Measurements from ENCODE around the gene KLHL14.

The KLHL14 gene

DNA sequence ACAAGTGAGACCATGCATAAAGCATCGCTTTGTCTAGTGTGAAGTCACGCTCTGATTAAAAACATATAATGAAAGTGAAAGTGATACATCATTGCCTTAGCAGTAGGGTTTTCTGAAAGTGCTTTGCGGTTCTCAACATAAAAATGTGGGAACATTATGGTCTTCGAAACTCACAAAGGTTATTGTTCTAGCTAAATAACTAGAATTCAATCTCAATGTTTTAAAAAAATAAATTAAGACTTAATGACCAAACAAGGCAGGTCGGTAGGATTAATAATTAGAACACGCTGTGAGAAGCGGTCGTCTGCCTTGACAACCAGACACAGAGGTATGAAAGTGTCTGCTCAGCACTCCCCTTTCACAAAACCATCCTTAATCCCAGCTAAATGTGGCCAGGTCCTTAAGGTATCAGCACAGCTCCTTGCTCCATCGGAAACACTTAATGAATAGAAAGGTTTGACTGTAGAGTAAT lies 42.2 kb downstream of the KLHL14 start:
- H3K4me3 ChIP-seq (replicated peaks; ENCODE audit: low read depth, low read length) = 0 out of 2 replicates have a peak overlapping the region, but pooled peaks have one; percentile 1
- TF ChIP-seq, protein P1, sequence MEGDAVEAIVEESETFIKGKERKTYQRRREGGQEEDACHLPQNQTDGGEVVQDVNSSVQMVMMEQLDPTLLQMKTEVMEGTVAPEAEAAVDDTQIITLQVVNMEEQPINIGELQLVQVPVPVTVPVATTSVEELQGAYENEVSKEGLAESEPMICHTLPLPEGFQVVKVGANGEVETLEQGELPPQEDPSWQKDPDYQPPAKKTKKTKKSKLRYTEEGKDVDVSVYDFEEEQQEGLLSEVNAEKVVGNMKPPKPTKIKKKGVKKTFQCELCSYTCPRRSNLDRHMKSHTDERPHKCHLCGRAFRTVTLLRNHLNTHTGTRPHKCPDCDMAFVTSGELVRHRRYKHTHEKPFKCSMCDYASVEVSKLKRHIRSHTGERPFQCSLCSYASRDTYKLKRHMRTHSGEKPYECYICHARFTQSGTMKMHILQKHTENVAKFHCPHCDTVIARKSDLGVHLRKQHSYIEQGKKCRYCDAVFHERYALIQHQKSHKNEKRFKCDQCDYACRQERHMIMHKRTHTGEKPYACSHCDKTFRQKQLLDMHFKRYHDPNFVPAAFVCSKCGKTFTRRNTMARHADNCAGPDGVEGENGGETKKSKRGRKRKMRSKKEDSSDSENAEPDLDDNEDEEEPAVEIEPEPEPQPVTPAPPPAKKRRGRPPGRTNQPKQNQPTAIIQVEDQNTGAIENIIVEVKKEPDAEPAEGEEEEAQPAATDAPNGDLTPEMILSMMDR (IDR thresholded peaks at IDR 0.05; ENCODE audit: low read depth, low read length, missing control alignments) = no peak
- no peak for DNase-seq (ENCODE audit: extremely low read depth, low read depth)

GRCh38 chr18:32730068-32730467 lies 42.8 kb downstream of the KLHL14 start:
- DNase-seq (ENCODE audit: extremely low read depth, low read depth) = no peak
- no peak overlapping the region for H3K4me3 ChIP-seq (replicated peaks; ENCODE audit: low read depth, low read length)

GRCh38 chr18:32724071-32724749 lies 48.6 kb downstream of the KLHL14 start:
- TF ChIP-seq, protein P1 (IDR thresholded peaks at IDR 0.05; ENCODE audit: low read depth, low read length, missing control alignments) = no peak
- no peak overlapping the region for H3K4me3 ChIP-seq (replicated peaks; ENCODE audit: low read depth, low read length)
- DNase-seq (ENCODE audit: extremely low read depth, low read depth) = no peak

More at GRCh38 chr18:32730068-32730467, 42.8 kb downstream of the KLHL14 start:
- TF ChIP-seq, protein P1 (IDR thresholded peaks at IDR 0.05; ENCODE audit: low read depth, low read length, missing control alignments) = no peak

GRCh38 chr18:32722279-32722678 lies 50.5 kb downstream of the KLHL14 start:
- DNase-seq (ENCODE audit: extremely low read depth, low read depth) = no peak
- no peak overlapping the region for H3K4me3 ChIP-seq (replicated peaks; ENCODE audit: low read depth, low read length)
- TF ChIP-seq, protein P1 (IDR thresholded peaks at IDR 0.05; ENCODE audit: low read depth, low read length, missing control alignments) = no peak

- no peak overlapping the region for H3K4me3 ChIP-seq (replicated peaks; ENCODE audit: low read depth, low read length)
- TF ChIP-seq, protein P1 (IDR thresholded peaks at IDR 0.05; ENCODE audit: low read depth, low read length, missing control alignments) = no peak
Observed at GRCh38 chr18:32717126-32717525, 55.7 kb downstream of the KLHL14 start.

DNA sequence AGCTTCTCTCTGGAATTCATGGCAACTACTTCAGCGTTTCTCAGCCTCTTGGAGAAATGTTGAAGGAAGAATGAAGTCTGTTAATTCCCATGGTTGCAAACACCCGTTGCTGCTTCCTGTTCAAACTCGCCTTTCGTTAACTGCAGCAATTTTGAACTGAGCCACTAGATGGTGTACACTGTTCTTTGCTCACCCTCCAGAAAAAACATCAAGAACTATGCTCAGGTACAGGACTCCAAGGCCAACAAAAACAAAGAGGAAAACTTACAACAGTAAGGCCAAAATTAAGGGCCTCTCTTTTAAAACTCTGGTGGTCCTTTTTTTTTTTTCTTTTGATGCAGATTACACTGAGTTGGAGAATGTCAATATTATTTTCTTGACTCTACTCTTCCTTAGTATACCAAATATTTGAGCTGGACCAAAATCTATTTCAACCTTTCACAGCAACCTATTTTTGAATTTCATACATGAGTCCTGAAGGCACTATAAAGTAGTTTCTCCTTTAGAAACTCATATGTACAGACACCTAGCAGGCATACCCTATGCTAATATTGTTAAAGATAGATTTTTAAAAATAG lies 58.2 kb downstream of the KLHL14 start:
- DNase-seq (ENCODE audit: extremely low read depth, low read depth) = peak; percentile 14
- H3K4me3 ChIP-seq (replicated peaks; ENCODE audit: low read depth, low read length) = no peak overlapping the region
- TF ChIP-seq, protein P1 (IDR thresholded peaks at IDR 0.05; ENCODE audit: low read depth, low read length, missing control alignments) = peak; percentile 60

More at GRCh38 chr18:32717126-32717525, 55.7 kb downstream of the KLHL14 start:
- no peak for DNase-seq (ENCODE audit: extremely low read depth, low read depth)

Data from HFF-Myc (cell line).